Measurements from ENCODE around the gene FYN.

FYN gene

GRCh38 chr6:111870051-111870741 is 3.1 kb downstream of the FYN start (continued):
- TF ChIP-seq, protein P1, sequence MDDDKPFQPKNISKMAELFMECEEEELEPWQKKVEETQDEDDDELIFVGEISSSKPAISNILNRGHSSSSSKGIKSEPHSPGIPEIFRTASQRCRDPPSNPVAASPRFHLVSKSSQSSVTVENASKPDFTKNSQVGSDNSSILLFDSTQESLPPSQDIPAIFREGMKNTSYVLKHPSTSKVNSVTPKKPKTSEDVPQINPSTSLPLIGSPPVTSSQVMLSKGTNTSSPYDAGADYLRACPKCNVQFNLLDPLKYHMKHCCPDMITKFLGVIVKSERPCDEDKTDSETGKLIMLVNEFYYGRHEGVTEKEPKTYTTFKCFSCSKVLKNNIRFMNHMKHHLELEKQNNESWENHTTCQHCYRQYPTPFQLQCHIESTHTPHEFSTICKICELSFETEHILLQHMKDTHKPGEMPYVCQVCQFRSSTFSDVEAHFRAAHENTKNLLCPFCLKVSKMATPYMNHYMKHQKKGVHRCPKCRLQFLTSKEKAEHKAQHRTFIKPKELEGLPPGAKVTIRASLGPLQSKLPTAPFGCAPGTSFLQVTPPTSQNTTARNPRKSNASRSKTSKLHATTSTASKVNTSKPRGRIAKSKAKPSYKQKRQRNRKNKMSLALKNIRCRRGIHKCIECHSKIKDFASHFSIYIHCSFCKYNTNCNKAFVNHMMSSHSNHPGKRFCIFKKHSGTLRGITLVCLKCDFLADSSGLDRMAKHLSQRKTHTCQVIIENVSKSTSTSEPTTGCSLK (tag by site-specific recombination; IDR thresholded peaks at IDR 0.05) = no peak
- TF ChIP-seq ZNF488 (tag by site-specific recombination; IDR thresholded peaks at IDR 0.05) = no peak
- 0 out of 2 replicates have a peak, but pooled peaks have one; percentile 21 for TF ChIP-seq RBAK (tag by site-specific recombination; IDR thresholded peaks at IDR 0.05)
- TF ChIP-seq ZNF140 (tag by site-specific recombination; IDR thresholded peaks at IDR 0.05) = no peak
- no peak for TF ChIP-seq ZFP41 (tag by site-specific recombination; IDR thresholded peaks at IDR 0.05; ENCODE audit: borderline replicate concordance)
- 0 out of 2 replicates have a peak, but pooled peaks have one; percentile 13 for TF ChIP-seq FEZF1 (tag by site-specific recombination; IDR thresholded peaks at IDR 0.05)
- TF ChIP-seq GLI4 (tag by site-specific recombination; IDR thresholded peaks at IDR 0.05) = no peak
- TF ChIP-seq KLF9 (tag by site-specific recombination; IDR thresholded peaks at IDR 0.05; ENCODE audit: low read depth) = peak; percentile 35; the same call in 1 of the 2 replicates
- peak; percentile 76; the same call in 1 of the 2 replicates for TF ChIP-seq TRIM28 (IDR thresholded peaks at IDR 0.05; ENCODE audit: borderline replicate concordance, low read length)
- no peak for TF ChIP-seq SCRT2 (tag by site-specific recombination; IDR thresholded peaks at IDR 0.05)
- no peak for TF ChIP-seq ZIC2 (tag by site-specific recombination; IDR thresholded peaks at IDR 0.05)
- TF ChIP-seq, protein P2, sequence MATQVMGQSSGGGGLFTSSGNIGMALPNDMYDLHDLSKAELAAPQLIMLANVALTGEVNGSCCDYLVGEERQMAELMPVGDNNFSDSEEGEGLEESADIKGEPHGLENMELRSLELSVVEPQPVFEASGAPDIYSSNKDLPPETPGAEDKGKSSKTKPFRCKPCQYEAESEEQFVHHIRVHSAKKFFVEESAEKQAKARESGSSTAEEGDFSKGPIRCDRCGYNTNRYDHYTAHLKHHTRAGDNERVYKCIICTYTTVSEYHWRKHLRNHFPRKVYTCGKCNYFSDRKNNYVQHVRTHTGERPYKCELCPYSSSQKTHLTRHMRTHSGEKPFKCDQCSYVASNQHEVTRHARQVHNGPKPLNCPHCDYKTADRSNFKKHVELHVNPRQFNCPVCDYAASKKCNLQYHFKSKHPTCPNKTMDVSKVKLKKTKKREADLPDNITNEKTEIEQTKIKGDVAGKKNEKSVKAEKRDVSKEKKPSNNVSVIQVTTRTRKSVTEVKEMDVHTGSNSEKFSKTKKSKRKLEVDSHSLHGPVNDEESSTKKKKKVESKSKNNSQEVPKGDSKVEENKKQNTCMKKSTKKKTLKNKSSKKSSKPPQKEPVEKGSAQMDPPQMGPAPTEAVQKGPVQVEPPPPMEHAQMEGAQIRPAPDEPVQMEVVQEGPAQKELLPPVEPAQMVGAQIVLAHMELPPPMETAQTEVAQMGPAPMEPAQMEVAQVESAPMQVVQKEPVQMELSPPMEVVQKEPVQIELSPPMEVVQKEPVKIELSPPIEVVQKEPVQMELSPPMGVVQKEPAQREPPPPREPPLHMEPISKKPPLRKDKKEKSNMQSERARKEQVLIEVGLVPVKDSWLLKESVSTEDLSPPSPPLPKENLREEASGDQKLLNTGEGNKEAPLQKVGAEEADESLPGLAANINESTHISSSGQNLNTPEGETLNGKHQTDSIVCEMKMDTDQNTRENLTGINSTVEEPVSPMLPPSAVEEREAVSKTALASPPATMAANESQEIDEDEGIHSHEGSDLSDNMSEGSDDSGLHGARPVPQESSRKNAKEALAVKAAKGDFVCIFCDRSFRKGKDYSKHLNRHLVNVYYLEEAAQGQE (tag by site-specific recombination; IDR thresholded peaks at IDR 0.05) = no peak
- no peak for TF ChIP-seq ZNF292 (tag by site-specific recombination; IDR thresholded peaks at IDR 0.05; ENCODE audit: borderline replicate concordance, low read depth)

GRCh38 chr6:111866857-111867256 is 6.4 kb downstream of the FYN start:
- H3K36me3 ChIP-seq (ENCODE audit: control insufficient read depth in 2 of 2, insufficient read depth in 1 of 2, low read length in 2 of 2) = no peaks in the 10 kb centered on the region
- no peak overlapping the region for H3K27ac ChIP-seq (ENCODE audit: extremely low read depth, low read depth, low read length)
- ChIA-PET POLR2A (interaction anchor here (0.5 to 0.6 kb wide), 2 partner anchors 8 to 615 kb away, joined by 4 read pairs; no protein-coding TSS in a partner anchor), CTCF (interaction anchor here (0.6 to 1.2 kb wide), 4 partner anchors 60 to 246 kb away, joined by 3 read pairs; no protein-coding TSS in a partner anchor)
- peaks cover 22% of the 10 kb centered on the region for H3K4me1 ChIP-seq (ENCODE audit: control insufficient read depth, insufficient read depth, low read length)
- H3K9me3 ChIP-seq (ENCODE audit: control insufficient read depth, insufficient read depth, low read depth, low read length) = no peaks in the 10 kb centered on the region
- no peak overlapping the region for H3K4me3 ChIP-seq (ENCODE audit: low read depth, low read length)
- TF ChIP-seq ZNF175 (tag by site-specific recombination; IDR thresholded peaks at IDR 0.05) (no peak), ZNF837 (tag by site-specific recombination; IDR thresholded peaks at IDR 0.05) (no peak), ZNF621 (tag by site-specific recombination; IDR thresholded peaks at IDR 0.05) (no peak), ZNF580 (tag by site-specific recombination; IDR thresholded peaks at IDR 0.05) (no peak), ZNF658 (tag by site-specific recombination; IDR thresholded peaks at IDR 0.05) (no peak), BCL6B (tag by site-specific recombination; IDR thresholded peaks at IDR 0.05) (no peak), SCRT2 (tag by site-specific recombination; IDR thresholded peaks at IDR 0.05) (no peak), ZNF133 (tag by site-specific recombination; IDR thresholded peaks at IDR 0.05) (no peak), ZNF549 (tag by site-specific recombination; IDR thresholded peaks at IDR 0.05) (no peak), ZNF529 (tag by site-specific recombination; IDR thresholded peaks at IDR 0.05; ENCODE audit: insufficient replicate concordance) (no peak), ZFP3 (tag by site-specific recombination; IDR thresholded peaks at IDR 0.05; ENCODE audit: low read depth) (no peak), ZNF274 (IDR thresholded peaks at IDR 0.05; ENCODE audit: low read length) (no peak), ZNF274 (tag by site-specific recombination; IDR thresholded peaks at IDR 0.05; ENCODE audit: borderline replicate concordance) (no peak)
- TF ChIP-seq, protein P2 (tag by site-specific recombination; IDR thresholded peaks at IDR 0.05) = no peak

Data from HEK293 (cell line).